Neuronal stem cell (in vitro differentiated cells): Measurements from ENCODE around the gene ABR.
"Not testable (repeated sequence)": the region's sequence is repeated elsewhere in the genome, so short reads cannot be mapped to it uniquely, and the experiment has no call there.

Experiments used
- DNase-seq: peaks from one replicate; pipeline ENCODE4 v3.0.0-alpha.2; 2013; ENCODE audit warnings: low spot score
- H2AFZ ChIP-seq: one replicate; pipeline ENCODE4 v1.6.1; 2013; ENCODE audit warnings: mild to moderate bottlenecking, low read length, inconsistent platforms
- H2AK5ac ChIP-seq: 2 replicates; pipeline ENCODE4 v1.6.1; 2013; ENCODE audit warnings: low read depth, mild to moderate bottlenecking, inconsistent platforms, low read length, moderate library complexity, mixed read lengths
- H2BK120ac ChIP-seq: 2 replicates; pipeline ENCODE4 v1.6.1; 2013; ENCODE audit warnings: low read depth, mild to moderate bottlenecking, inconsistent platforms, low read length, moderate library complexity, mixed read lengths
- H2BK12ac ChIP-seq: one replicate; pipeline ENCODE4 v1.6.1; 2013; ENCODE audit warnings: low read length, inconsistent platforms
- H2BK15ac ChIP-seq: 2 replicates; pipeline ENCODE4 v1.6.1; 2013; ENCODE audit warnings: mild to moderate bottlenecking, low read length, inconsistent platforms, mixed read lengths
- H2BK5ac ChIP-seq: one replicate; pipeline ENCODE4 v1.6.1; 2013; ENCODE audit warnings: inconsistent platforms, mild to moderate bottlenecking, low read length, moderate library complexity
- H3K14ac ChIP-seq: one replicate; pipeline ENCODE4 v1.6.1; 2013; ENCODE audit warnings: low read length, inconsistent platforms
- H3K18ac ChIP-seq: 2 replicates; pipeline ENCODE4 v1.6.1; 2013; ENCODE audit warnings: low read length, inconsistent platforms
- H3K23ac ChIP-seq: 2 replicates; pipeline ENCODE4 v1.6.1; 2013; ENCODE audit warnings: low read depth, mild to moderate bottlenecking, mixed read lengths, low read length, inconsistent platforms; ENCODE audit not compliant: poor library complexity
- H3K27ac ChIP-seq: replicated peaks from 3 replicates; pipeline ENCODE4 v1.5.1; 2013; ENCODE audit warnings: low read length, inconsistent platforms
- H3K27me3 ChIP-seq, 3 experiments: 2 replicates each; pipeline ENCODE4 v1.6.1; 2013; ENCODE audit warnings: low read length in 3 of 3, mild to moderate bottlenecking in 2 of 3, inconsistent platforms in 1 of 3, low read depth in 1 of 3, mixed read lengths in 1 of 3, moderate library complexity in 1 of 3; ENCODE audit not compliant: control insufficient read depth in 3 of 3, insufficient read depth in 3 of 3
- H3K36me3 ChIP-seq, 2 donors: replicated peaks in 1 of 2; 2 replicates each; pipeline ENCODE4 v1.6.1; 2013; ENCODE audit warnings: low read length in 2 of 2; ENCODE audit not compliant: control insufficient read depth in 2 of 2, insufficient read depth in 2 of 2
- H3K4ac ChIP-seq: 2 replicates; pipeline ENCODE4 v1.6.1; 2013; ENCODE audit warnings: inconsistent platforms, mild to moderate bottlenecking, low read length, moderate library complexity
- H3K4me1 ChIP-seq, 2 donors: 1 replicate in 1 of 2; 2 replicates in 1 of 2; pipeline ENCODE4 v1.6.1; 2013; ENCODE audit warnings: low read length in 2 of 2, low read depth in 1 of 2; ENCODE audit not compliant: control insufficient read depth in 2 of 2, insufficient read depth in 1 of 2
- H3K4me2 ChIP-seq: one replicate; pipeline ENCODE4 v1.6.1; 2013; ENCODE audit warnings: mild to moderate bottlenecking, low read length, inconsistent platforms; ENCODE audit not compliant: insufficient read depth, poor library complexity, severe bottlenecking
- H3K4me3 ChIP-seq, 2 donors: 2 replicates each; pipeline ENCODE4 v1.5.1; 2013; ENCODE audit warnings: low read length in 2 of 2, mild to moderate bottlenecking in 2 of 2, inconsistent platforms in 1 of 2, moderate library complexity in 1 of 2
- H3K79me1 ChIP-seq: one replicate; pipeline ENCODE4 v1.6.1; 2013; ENCODE audit warnings: low read depth, mild to moderate bottlenecking, inconsistent platforms, low read length, moderate library complexity
- H3K9ac ChIP-seq: one replicate; pipeline ENCODE4 v1.6.1; 2013; ENCODE audit warnings: mild to moderate bottlenecking, low read depth, low read length, inconsistent platforms; ENCODE audit not compliant: poor library complexity
- H3K9me3 ChIP-seq, 2 donors: replicated peaks in 1 of 2; 2 replicates each; pipeline versions ENCODE3 to v1.6.1; 2013; ENCODE audit warnings: low read length in 2 of 2, mild to moderate bottlenecking in 2 of 2, inconsistent platforms in 1 of 2, low read depth in 1 of 2, mixed read lengths in 1 of 2, moderate library complexity in 1 of 2; ENCODE audit not compliant: control insufficient read depth in 2 of 2, insufficient read depth in 1 of 2
- H4K8ac ChIP-seq: one replicate; pipeline ENCODE4 v1.6.1; 2013; ENCODE audit warnings: low read depth, mild to moderate bottlenecking, inconsistent platforms, low read length, moderate library complexity
- H4K91ac ChIP-seq: one replicate; pipeline ENCODE4 v1.6.1; 2013; ENCODE audit warnings: low read length, low read depth, mild to moderate bottlenecking, inconsistent platforms; ENCODE audit not compliant: poor library complexity
- WGBS, 2 donors: extraction: QIAGEN DNeasy Blood & Tissue Kit; methylation state at CpG; one replicate each; pipeline ENCODE4 v1.1.7; 2013; ENCODE audit warnings: missing lambda C conversion rate in 2 of 2, mixed read lengths in 1 of 2; ENCODE audit not compliant: insufficient read length in 2 of 2, insufficient replicate concordance in 1 of 2; ENCODE audit errors: extremely low coverage in 2 of 2; 5-methylcytosine and 5-hydroxymethylcytosine counted together

Gene ABR

DNA sequence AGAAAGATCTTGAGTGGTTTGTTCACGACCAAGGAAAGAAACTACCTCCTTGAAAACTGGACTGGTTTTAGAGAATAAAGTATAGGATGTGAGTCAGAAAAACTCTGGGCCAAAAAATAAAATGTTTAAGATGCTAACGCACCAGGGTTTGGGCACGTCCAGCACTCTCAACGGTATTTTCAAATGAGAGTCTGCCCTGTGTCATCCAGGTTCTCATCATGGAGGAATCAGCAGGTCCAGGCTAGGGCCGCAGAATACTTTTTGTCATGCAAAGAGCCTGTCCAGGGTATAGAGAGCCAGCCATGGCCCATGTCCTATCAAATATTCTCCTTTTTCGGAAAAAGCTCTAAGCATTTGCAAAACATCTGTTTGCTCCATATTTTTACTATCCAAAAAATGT, 202.6 kb downstream of the ABR start:
- Histone ChIP-seq H3K4ac (no peak overlapping the region), H3K9me3 (peaks cover 4 to 6% of the 10 kb centered on the region in 2 donors), H4K8ac (no peak overlapping the region), H2BK12ac (no peak overlapping the region), H3K18ac (no peak overlapping the region), H3K36me3 (peaks cover 0 to 38% of the 10 kb centered on the region in 2 donors), H2BK120ac (no peak overlapping the region), H3K23ac (no peak overlapping the region), H2BK5ac (no peak overlapping the region), H3K4me3 (peak overlapping the region in 1 of 2 donors; percentile 85), H3K79me1 (peaks cover 3% of the 10 kb centered on the region), H3K27ac (no peak overlapping the region), H2BK15ac (no peak overlapping the region), H2AFZ (no peak overlapping the region), H3K27me3 (no peaks in the 10 kb centered on the region), H2AK5ac (no peak overlapping the region), H3K4me1 (peaks cover 9 to 15% of the 10 kb centered on the region in 2 donors), H4K91ac (no peak overlapping the region), H3K9ac (no peak overlapping the region), H3K14ac (no peak overlapping the region), H3K4me2 (no peak overlapping the region)
- no CpG with 5 or more reads among the region's 6 CpGs for WGBS, 2 donors
- DNase-seq = no peak

- Histone ChIP-seq H3K4me2 (no peak overlapping the region), H3K18ac (no peak overlapping the region), H3K27ac (no peak overlapping the region), H3K4me1 (peaks cover 9 to 13% of the 10 kb centered on the region in 2 donors), H3K27me3 (no peaks in the 10 kb centered on the region), H3K9me3 (peaks cover 4 to 6% of the 10 kb centered on the region in 2 donors), H2BK12ac (no peak overlapping the region), H2BK15ac (no peak overlapping the region), H2BK5ac (no peak overlapping the region), H2AK5ac (no peak overlapping the region), H3K4me3 (no peak overlapping the region), H3K23ac (no peak overlapping the region), H2AFZ (no peak overlapping the region), H3K14ac (no peak overlapping the region), H3K9ac (no peak overlapping the region), H3K4ac (no peak overlapping the region), H4K8ac (no peak overlapping the region), H2BK120ac (no peak overlapping the region), H3K36me3 (peaks cover 0 to 42% of the 10 kb centered on the region in 2 donors), H3K79me1 (peaks cover 5% of the 10 kb centered on the region), H4K91ac (no peak overlapping the region)
- DNase-seq = no peak
- no CpG with 5 or more reads among the region's 6 CpGs for WGBS, 2 donors
Observed at GRCh38 chr17:976312-976711, 203.5 kb downstream of the ABR start.

DNA sequence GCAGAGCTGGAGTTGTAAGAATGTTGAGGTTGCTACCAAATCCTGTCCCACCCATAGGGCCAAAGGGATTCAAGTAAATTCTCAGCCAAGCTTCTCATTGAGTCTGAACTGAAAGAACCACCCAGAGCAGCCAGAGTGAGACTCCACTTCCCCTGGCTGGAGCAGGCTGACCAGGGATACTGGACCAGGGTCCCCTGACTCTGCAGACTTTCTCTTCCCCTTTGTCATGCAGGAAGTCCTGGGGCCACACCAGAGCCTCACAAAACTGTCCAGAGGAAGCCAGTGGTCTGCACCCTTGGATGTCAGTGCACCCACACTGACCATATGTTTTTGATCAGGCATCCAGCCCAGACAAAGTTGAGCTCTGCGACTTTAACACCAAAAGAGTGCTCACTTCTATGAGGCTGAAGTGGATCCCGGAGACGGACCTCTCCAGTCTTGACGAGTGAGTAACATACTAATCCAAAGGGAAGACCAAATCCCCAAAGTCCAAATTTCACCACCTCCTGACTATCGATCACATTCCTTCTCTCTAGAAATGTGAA, 204.3 kb downstream of the ABR start:
- no CpG with 5 or more reads among the region's 5 CpGs for WGBS, 2 donors
- Histone ChIP-seq H3K79me1 (peaks cover 5% of the 10 kb centered on the region), H3K27ac (no peak overlapping the region)

GRCh38 chr17:974778-975177, 205.0 kb downstream of the ABR start:
- not testable (repeated sequence) for H3K4me3 ChIP-seq, H3K23ac ChIP-seq, H3K4ac ChIP-seq, DNase-seq, H2AFZ ChIP-seq, H4K91ac ChIP-seq, H2BK120ac ChIP-seq, H3K79me1 ChIP-seq, H3K14ac ChIP-seq, H2BK5ac ChIP-seq, H3K9me3 ChIP-seq, H3K9ac ChIP-seq, H2BK15ac ChIP-seq, H3K27ac ChIP-seq, H2AK5ac ChIP-seq, H3K18ac ChIP-seq, H2BK12ac ChIP-seq, H4K8ac ChIP-seq, H3K27me3 ChIP-seq, H3K4me2 ChIP-seq
- Histone ChIP-seq H3K36me3 (peaks cover 0 to 58% of the 10 kb centered on the region in 2 donors), H3K4me1 (peaks cover 9 to 16% of the 10 kb centered on the region in 2 donors)
- WGBS, 2 donors = no CpG with 5 or more reads among the region's 2 CpGs

More for the DNA sequence above, 204.3 kb downstream of the ABR start:
- Histone ChIP-seq H3K14ac (no peak overlapping the region), H3K27me3 (no peaks in the 10 kb centered on the region), H2AK5ac (no peak overlapping the region), H3K23ac (no peak overlapping the region), H2BK12ac (no peak overlapping the region), H3K36me3 (peaks cover 0 to 51% of the 10 kb centered on the region in 2 donors), H4K91ac (no peak overlapping the region), H4K8ac (no peak overlapping the region), H3K18ac (no peak overlapping the region), H3K9ac (no peak overlapping the region), H2BK120ac (no peak overlapping the region), H2AFZ (no peak overlapping the region), H2BK5ac (no peak overlapping the region), H3K4me2 (no peak overlapping the region), H2BK15ac (no peak overlapping the region), H3K4me3 (no peak overlapping the region), H3K4ac (no peak overlapping the region), H3K9me3 (peaks cover 4 to 6% of the 10 kb centered on the region in 2 donors), H3K4me1 (peaks cover 8 to 13% of the 10 kb centered on the region in 2 donors)
- DNase-seq = no peak
